ENCODE data around the gene TLCD5.

TLCD5 gene

GRCh38 chr11:120339394-120339890, 14.3 kb downstream of the TLCD5 start:
- DNase-seq (ENCODE audit: low spot score in 2 of 2): no peak
- Mint-ChIP-seq H3K9me3 (peaks cover 4% of the 10 kb centered on the region), H3K36me3 (peaks cover 17% of the 10 kb centered on the region), H3K4me1 (peaks cover 40% of the 10 kb centered on the region), H3K4me3 (peak overlapping the region; percentile 14), H3K27ac (no peak overlapping the region)
- no peak for ATAC-seq

- Mint-ChIP-seq H3K27ac (no peak overlapping the region), H3K36me3 (peaks cover 19% of the 10 kb centered on the region), H3K9me3 (peaks cover 4% of the 10 kb centered on the region), H3K4me1 (peaks cover 45% of the 10 kb centered on the region), H3K4me3 (no peak overlapping the region)
- ATAC-seq (no peak), DNase-seq (ENCODE audit: low spot score in 2 of 2) (no peak)
These were observed 15.4 kb downstream of the TLCD5 start for GRCh38 chr11:120340529-120340928.

- Mint-ChIP-seq H3K9me3 (peaks cover 4% of the 10 kb centered on the region), H3K36me3 (peaks cover 13% of the 10 kb centered on the region), H3K4me3 (no peak overlapping the region), H3K27ac (no peak overlapping the region), H3K4me1 (peaks cover 48% of the 10 kb centered on the region)
- ATAC-seq: no peak
- DNase-seq (ENCODE audit: low spot score in 2 of 2): no peak
These were observed 17.1 kb downstream of the TLCD5 start for GRCh38 chr11:120342226-120342625.

- H3K9me3 Mint-ChIP-seq: peaks cover 4% of the 10 kb centered on the region
- H3K36me3 Mint-ChIP-seq: peaks cover 11% of the 10 kb centered on the region
- peaks cover 48% of the 10 kb centered on the region for H3K4me1 Mint-ChIP-seq
- DNase-seq (ENCODE audit: low spot score in 2 of 2) (no peak), ATAC-seq (no peak)
- no peak overlapping the region for H3K4me3 Mint-ChIP-seq
- H3K27ac Mint-ChIP-seq: no peak overlapping the region
These were observed 17.6 kb downstream of the TLCD5 start for GRCh38 chr11:120342678-120343077.

GRCh38 chr11:120343429-120343828, 18.3 kb downstream of the TLCD5 start:
- DNase-seq (ENCODE audit: low spot score in 2 of 2) (no peak), ATAC-seq (peak; percentile 58)
- Mint-ChIP-seq H3K27ac (no peak overlapping the region), H3K9me3 (peaks cover 4% of the 10 kb centered on the region), H3K4me3 (no peak overlapping the region), H3K36me3 (peaks cover 11% of the 10 kb centered on the region), H3K4me1 (peaks cover 42% of the 10 kb centered on the region)

- peaks cover 4% of the 10 kb centered on the region for H3K9me3 Mint-ChIP-seq
- peak; percentile 94 for ATAC-seq
- peaks cover 11% of the 10 kb centered on the region for H3K36me3 Mint-ChIP-seq
- peak overlapping the region; percentile 43 for H3K27ac Mint-ChIP-seq
- H3K4me3 Mint-ChIP-seq: peak overlapping the region; percentile 11
- H3K4me1 Mint-ChIP-seq: peaks cover 39% of the 10 kb centered on the region
- peak; percentile 26 to 69 for DNase-seq (ENCODE audit: low spot score in 2 of 2)
These were observed 19.4 kb downstream of the TLCD5 start for GRCh38 chr11:120344302-120345004.

GRCh38 chr11:120346233-120346632, 21.1 kb downstream of the TLCD5 start:
- peaks cover 4% of the 10 kb centered on the region for H3K9me3 Mint-ChIP-seq
- ATAC-seq (no peak), DNase-seq (ENCODE audit: low spot score in 2 of 2) (no peak)
- H3K27ac Mint-ChIP-seq: no peak overlapping the region
- H3K36me3 Mint-ChIP-seq: peaks cover 11% of the 10 kb centered on the region
- H3K4me3 Mint-ChIP-seq: no peak overlapping the region
- H3K4me1 Mint-ChIP-seq: peaks cover 27% of the 10 kb centered on the region

- Mint-ChIP-seq H3K36me3 (no peaks in the 10 kb centered on the region), H3K9me3 (no peaks in the 10 kb centered on the region), H3K4me1 (peaks cover 19% of the 10 kb centered on the region), H3K4me3 (no peak overlapping the region), H3K27ac (no peak overlapping the region)
- ATAC-seq (no peak), DNase-seq (ENCODE audit: low spot score in 2 of 2) (no peak)
These were observed 25.5 kb downstream of the TLCD5 start for GRCh38 chr11:120350637-120351036.

GRCh38 chr11:120352405-120352804, 27.3 kb downstream of the TLCD5 start:
- Mint-ChIP-seq H3K9me3 (no peaks in the 10 kb centered on the region), H3K36me3 (no peaks in the 10 kb centered on the region), H3K27ac (no peak overlapping the region), H3K4me3 (no peak overlapping the region), H3K4me1 (peaks cover 10% of the 10 kb centered on the region)
- DNase-seq (ENCODE audit: low spot score in 2 of 2) (no peak), ATAC-seq (no peak)

- H3K27ac Mint-ChIP-seq: no peak overlapping the region
- no peak for ATAC-seq
- H3K9me3 Mint-ChIP-seq: no peaks in the 10 kb centered on the region
- H3K4me1 Mint-ChIP-seq: peaks cover 6% of the 10 kb centered on the region
- no peak overlapping the region for H3K4me3 Mint-ChIP-seq
- DNase-seq (ENCODE audit: low spot score in 2 of 2): no peak
- H3K36me3 Mint-ChIP-seq: no peaks in the 10 kb centered on the region
These were observed 29.0 kb downstream of the TLCD5 start for GRCh38 chr11:120354068-120354467.

- DNase-seq (ENCODE audit: low spot score in 2 of 2) (no peak), ATAC-seq (no peak)
- Mint-ChIP-seq H3K27ac (no peak overlapping the region), H3K4me3 (no peak overlapping the region), H3K4me1 (peaks cover 6% of the 10 kb centered on the region), H3K9me3 (no peaks in the 10 kb centered on the region), H3K36me3 (no peaks in the 10 kb centered on the region)
These were observed 29.7 kb downstream of the TLCD5 start for GRCh38 chr11:120354779-120355178.

GRCh38 chr11:120357620-120358019, 32.5 kb downstream of the TLCD5 start:
- H3K27ac Mint-ChIP-seq: no peak overlapping the region
- H3K9me3 Mint-ChIP-seq: no peaks in the 10 kb centered on the region
- no peak for DNase-seq (ENCODE audit: low spot score in 2 of 2)
- H3K4me1 Mint-ChIP-seq: peaks cover 6% of the 10 kb centered on the region
- H3K4me3 Mint-ChIP-seq: no peak overlapping the region
- no peaks in the 10 kb centered on the region for H3K36me3 Mint-ChIP-seq
- no peak for ATAC-seq

- Mint-ChIP-seq H3K4me3 (no peak overlapping the region), H3K36me3 (no peaks in the 10 kb centered on the region), H3K9me3 (no peaks in the 10 kb centered on the region), H3K4me1 (peaks cover 2% of the 10 kb centered on the region), H3K27ac (no peak overlapping the region)
- DNase-seq (ENCODE audit: low spot score in 2 of 2): no peak
- ATAC-seq: no peak
These were observed 33.6 kb downstream of the TLCD5 start for GRCh38 chr11:120358729-120359128.

- Mint-ChIP-seq H3K27ac (no peak overlapping the region), H3K36me3 (no peaks in the 10 kb centered on the region), H3K4me1 (no peaks in the 10 kb centered on the region), H3K4me3 (no peak overlapping the region), H3K9me3 (no peaks in the 10 kb centered on the region)
- no peak for DNase-seq (ENCODE audit: low spot score in 2 of 2)
- ATAC-seq: no peak
These were observed 38.3 kb downstream of the TLCD5 start for GRCh38 chr11:120363436-120363835.

GRCh38 chr11:120365512-120365911, 40.4 kb downstream of the TLCD5 start:
- DNase-seq (ENCODE audit: low spot score in 2 of 2) (no peak), ATAC-seq (no peak)
- no peaks in the 10 kb centered on the region for H3K4me1 Mint-ChIP-seq
- H3K4me3 Mint-ChIP-seq: no peak overlapping the region
- no peak overlapping the region for H3K27ac Mint-ChIP-seq
- H3K9me3 Mint-ChIP-seq: no peaks in the 10 kb centered on the region
- H3K36me3 Mint-ChIP-seq: no peaks in the 10 kb centered on the region

- Mint-ChIP-seq H3K36me3 (no peaks in the 10 kb centered on the region), H3K4me3 (no peak overlapping the region), H3K4me1 (no peaks in the 10 kb centered on the region), H3K9me3 (no peaks in the 10 kb centered on the region), H3K27ac (no peak overlapping the region)
- no peak for ATAC-seq
- DNase-seq (ENCODE audit: low spot score in 2 of 2): no peak
These were observed 47.2 kb downstream of the TLCD5 start for GRCh38 chr11:120372296-120372695.

Data from stimulated activated effector memory CD8-positive, alpha-beta T cell treated with anti-CD3 and anti-CD28 coated beads, Interleukin-12 subunit alpha, Interleukin-12 subunit beta, amount 100 ng/mL, for 72 hours (primary cell).